ENCODE data around the gene MYCT1.
"Not testable (repeated sequence)": the region's sequence is repeated elsewhere in the genome, so short reads cannot be mapped to it uniquely, and the experiment has no call there.

The MYCT1 gene

GRCh38 chr6:152697634-152698033 lies at the start of gene MYCT1:
TSS of gene MYCT1 (plus strand) at chr6:152697897. CDS start at chr6:152697903, 6 bp downstream.
- peak; percentile 5 for DNase-seq (ENCODE audit: low read depth)

- DNase-seq (ENCODE audit: low read depth): peak; percentile 42
These were observed 49.6 kb upstream of the MYCT1 start for GRCh38 chr6:152648105-152648504.

- DNase-seq (ENCODE audit: low read depth): peak; percentile 36
These were observed 45.7 kb upstream of the MYCT1 start for GRCh38 chr6:152651986-152652385.

GRCh38 chr6:152661776-152662175 lies 35.9 kb upstream of the MYCT1 start:
- no peak for DNase-seq (ENCODE audit: low read depth)

GRCh38 chr6:152669895-152670294 lies 27.8 kb upstream of the MYCT1 start:
- peak; percentile 51 for DNase-seq (ENCODE audit: low read depth)

GRCh38 chr6:152671171-152671570 lies 26.5 kb upstream of the MYCT1 start:
- DNase-seq (ENCODE audit: low read depth): peak; percentile 63

GRCh38 chr6:152673236-152673635 lies 24.5 kb upstream of the MYCT1 start:
- peak; percentile 22 for DNase-seq (ENCODE audit: low read depth)

- DNase-seq (ENCODE audit: low read depth): no peak
These were observed 17.5 kb upstream of the MYCT1 start for GRCh38 chr6:152680151-152680550.

GRCh38 chr6:152680879-152681517 lies 16.7 kb upstream of the MYCT1 start:
- no peak for DNase-seq (ENCODE audit: low read depth)

GRCh38 chr6:152682141-152682540 lies 15.6 kb upstream of the MYCT1 start:
- no peak for DNase-seq (ENCODE audit: low read depth)

GRCh38 chr6:152682935-152683334 lies 14.8 kb upstream of the MYCT1 start:
- not testable (repeated sequence) for DNase-seq (ENCODE audit: low read depth)

GRCh38 chr6:152685819-152686218 lies 11.9 kb upstream of the MYCT1 start:
- DNase-seq (ENCODE audit: low read depth): no peak

- DNase-seq (ENCODE audit: low read depth): no peak
These were observed 2.2 kb upstream of the MYCT1 start for GRCh38 chr6:152695372-152696045.

GRCh38 chr6:152696522-152696921 lies 1.2 kb upstream of the MYCT1 start:
- peak; percentile 85 for DNase-seq (ENCODE audit: low read depth)

- no peak for DNase-seq (ENCODE audit: low read depth)
These were observed 995 bp downstream of the MYCT1 start for GRCh38 chr6:152698692-152699091.

- DNase-seq (ENCODE audit: low read depth): peak; percentile 4
These were observed 2.7 kb downstream of the MYCT1 start for GRCh38 chr6:152700427-152700826.

GRCh38 chr6:152701081-152701862 lies 3.6 kb downstream of the MYCT1 start:
- DNase-seq (ENCODE audit: low read depth): peak; percentile 75

- no peak for DNase-seq (ENCODE audit: low read depth)
These were observed 4.2 kb downstream of the MYCT1 start for GRCh38 chr6:152701863-152702401.

GRCh38 chr6:152703750-152704149 lies 6.1 kb downstream of the MYCT1 start:
- DNase-seq (ENCODE audit: low read depth): not testable (repeated sequence)

GRCh38 chr6:152705327-152705726 lies 7.6 kb downstream of the MYCT1 start:
- no peak for DNase-seq (ENCODE audit: low read depth)

GRCh38 chr6:152716322-152716721 lies 18.6 kb downstream of the MYCT1 start:
- no peak for DNase-seq (ENCODE audit: low read depth)

GRCh38 chr6:152720974-152721373 lies 23.3 kb downstream of the MYCT1 start:
- DNase-seq (ENCODE audit: low read depth): no peak

GRCh38 chr6:152721956-152722355 lies 24.3 kb downstream of the MYCT1 start:
- peak; percentile 15 for DNase-seq (ENCODE audit: low read depth)

Data from EH (cell line).